HCT116 (cell line): ENCODE data around the gene OSBPL8. TPM values are rescaled to one million over a fixed set of nuclear protein-coding genes. Genes with fewer than 3 reads are reported as not detected.

Experiments
- ATAC-seq: fragments of 200-7000 bp; cut with Tn5 transposase; 2 replicates; pipeline ENCODE4 v1.9.1; 2020; ENCODE audit warnings: mild to moderate bottlenecking, moderate library complexity
- BruUV-seq: library from RNA; stranded (reverse); fragments of 400-500 nt; replicated peaks from 2 replicates; lab custom pipeline; 2021; lab: Mats Ljungman, UMichigan
- CTCF ChIA-PET: fragments of 300-600 bp; sonication (Branson Sonifier 250); formaldehyde crosslinking; loops from one replicate; lab custom pipeline; 2021; ENCODE audit warnings: antibody characterized with exemption; lab: Charles Lee
- POLR2A ChIA-PET: fragments of 300-600, 350-600 bp; sonication (Branson Sonifier 250); formaldehyde crosslinking; loops from one replicate; lab custom pipeline; 2021; ENCODE audit warnings: antibody characterized with exemption; lab: Charles Lee
- RAD21 ChIA-PET, 2 experiments: fragments of 300-600 bp; sonication (Branson Sonifier 250); formaldehyde crosslinking; loops; one replicate each; lab custom pipeline; 2023; ENCODE audit warnings: low total read pairs in 2 of 2; ENCODE audit not compliant: uncharacterized antibody in 2 of 2, unreplicated experiment in 2 of 2, low non-redundant PET in 1 of 2; lab: Charles Lee
- DNase-seq: peaks from one replicate; pipeline ENCODE4 v3.0.0-alpha.2; 2010; ENCODE audit warnings: low read depth, low spot score
- H2AFZ ChIP-seq: fragments of 200-600 bp; shearing (Covaris generic), sonication (generic); 2 replicates; pipeline ENCODE4 v1.6.1; 2017; ENCODE audit warnings: low read depth, mixed run types, mixed read lengths, antibody characterized with exemption, low read length; ENCODE audit not compliant: poor library complexity, severe bottlenecking
- H3K27ac ChIP-seq: 2 replicates; pipeline ENCODE4 v1.5.1; 2012; ENCODE audit warnings: low read depth, low read length
- H3K27me3 ChIP-seq: fragments of 200-600 bp; sonication (generic); 2 replicates; pipeline ENCODE4 v1.6.1; 2016; ENCODE audit warnings: mixed run types, low read length, mixed read lengths; ENCODE audit not compliant: insufficient read depth
- H3K36me3 ChIP-seq, 2 experiments: fragments of 200-500 bp in 1 of 2; fragments of 200-600 bp in 1 of 2; sonication (Bioruptor generic) in 1 of 2; sonication (generic) in 1 of 2; 2 replicates each; pipeline versions ENCODE4 v1.5.1 to v1.6.1; 2014 to 2016; ENCODE audit warnings: low read length in 2 of 2, inconsistent platforms in 1 of 2, mixed read lengths in 1 of 2, mixed run types in 1 of 2; ENCODE audit not compliant: insufficient read depth in 2 of 2, control insufficient read depth in 1 of 2
- H3K4me1 ChIP-seq, 2 experiments: fragments of 200-600 bp in 1 of 2; sonication (generic) in 1 of 2; 2 replicates each; pipeline versions ENCODE4 v1.5.1 to v1.6.1; 2012 to 2017; ENCODE audit warnings: low read length in 2 of 2, inconsistent platforms in 1 of 2, mild to moderate bottlenecking in 1 of 2, mixed read lengths in 1 of 2, mixed run types in 1 of 2, moderate library complexity in 1 of 2; ENCODE audit not compliant: insufficient read depth in 2 of 2, control insufficient read depth in 1 of 2
- H3K4me2 ChIP-seq: fragments of 200-600 bp; sonication (generic); 2 replicates; pipeline ENCODE4 v1.6.1; 2017; ENCODE audit warnings: mixed run types, low read length, mixed read lengths
- H3K4me3 ChIP-seq, 2 experiments: fragments of 200-600 bp in 1 of 2; sonication (generic) in 1 of 2; replicated peaks in 1 of 2; 2 replicates each; pipeline ENCODE4 v1.5.1; 2011 to 2016; ENCODE audit warnings: low read length in 2 of 2, control low read depth in 1 of 2, low read depth in 1 of 2, mild to moderate bottlenecking in 1 of 2, mixed read lengths in 1 of 2, mixed run types in 1 of 2
- H3K79me2 ChIP-seq: fragments of 200-600 bp; sonication (generic); 2 replicates; pipeline ENCODE4 v1.6.1; 2017; ENCODE audit warnings: mild to moderate bottlenecking, mixed run types, low read length, moderate library complexity, mixed read lengths; ENCODE audit not compliant: insufficient read depth
- H3K9ac ChIP-seq: fragments of 200-600 bp; sonication (generic); 2 replicates; pipeline ENCODE4 v1.6.1; 2016; ENCODE audit warnings: low read length, mixed read lengths
- H3K9me2 ChIP-seq: fragments of 200-600 bp; sonication (generic), shearing (Covaris generic); 2 replicates; pipeline ENCODE4 v1.6.1; 2017; ENCODE audit warnings: mixed run types, mild to moderate bottlenecking, moderate library complexity; ENCODE audit not compliant: insufficient read depth
- H3K9me3 ChIP-seq, 2 experiments: fragments of 200-500 bp in 1 of 2; fragments of 200-600 bp in 1 of 2; sonication (Bioruptor generic) in 1 of 2; sonication (generic) in 1 of 2; 2 replicates each; pipeline ENCODE4 v1.6.1; 2014 to 2017; ENCODE audit warnings: low read length in 2 of 2, mixed read lengths in 2 of 2, inconsistent platforms in 1 of 2, low read depth in 1 of 2, mild to moderate bottlenecking in 1 of 2, mixed run types in 1 of 2, moderate library complexity in 1 of 2; ENCODE audit not compliant: control insufficient read depth in 1 of 2, insufficient read depth in 1 of 2
- H4K20me1 ChIP-seq: fragments of 200-600 bp; sonication (generic), shearing (Covaris generic); 2 replicates; pipeline ENCODE4 v1.6.1; 2017; ENCODE audit warnings: mixed run types, mild to moderate bottlenecking, moderate library complexity; ENCODE audit not compliant: insufficient read depth
- CBX3 ChIP-seq: IDR thresholded peaks from 2 replicates; pipeline ENCODE4 v1.6.1; 2012; ENCODE audit warnings: low read depth
- CEBPB ChIP-seq: IDR thresholded peaks from 2 replicates; pipeline ENCODE4 v1.6.1; 2012; ENCODE audit warnings: low read depth
- EZH2 ChIP-seq: fragments of 200-600 bp; sonication (generic); IDR thresholded peaks from 2 replicates; pipeline ENCODE4 v1.6.1; 2017; ENCODE audit warnings: antibody characterized with exemption, mixed run types
- EZH2phosphoT487 ChIP-seq: fragments of 200-600 bp; IDR thresholded peaks from 2 replicates; pipeline ENCODE4 v1.6.1; 2018; ENCODE audit warnings: antibody characterized with exemption, borderline replicate concordance
- FOSL1 ChIP-seq: IDR thresholded peaks from 2 replicates; pipeline ENCODE4 v1.6.1; 2012; ENCODE audit warnings: low read depth
- POLR2A ChIP-seq: IDR thresholded peaks from 2 replicates; pipeline ENCODE4 v1.7.0; 2011; ENCODE audit warnings: borderline replicate concordance; ENCODE audit not compliant: insufficient read depth, insufficient read length; ENCODE audit errors: extremely low read depth
- POLR2AphosphoS5 ChIP-seq: IDR thresholded peaks from 2 replicates; pipeline ENCODE4 v1.6.1; 2011; ENCODE audit warnings: mild to moderate bottlenecking, low read depth, low read length, moderate library complexity
- RAD21 ChIP-seq: IDR thresholded peaks from 2 replicates; pipeline ENCODE4 v1.6.1; 2012; ENCODE audit warnings: low read depth, mild to moderate bottlenecking
- SIN3A ChIP-seq: IDR thresholded peaks from 2 replicates; pipeline ENCODE4 v1.6.1; 2012; ENCODE audit warnings: low read depth
- SRF ChIP-seq: IDR thresholded peaks from 2 replicates; pipeline ENCODE4 v1.6.1; 2012; ENCODE audit warnings: low read depth
- TCF7L2 ChIP-seq: IDR thresholded peaks from 2 replicates; pipeline ENCODE4 v1.7.0; 2011; ENCODE audit warnings: borderline replicate concordance, inconsistent platforms; ENCODE audit not compliant: insufficient read depth, insufficient read length; ENCODE audit errors: extremely low read depth
- YY1 ChIP-seq: IDR thresholded peaks from 2 replicates; pipeline ENCODE4 v1.6.1; 2011; ENCODE audit warnings: low read length, low read depth, moderate library complexity, mild to moderate bottlenecking; ENCODE audit not compliant: insufficient replicate concordance; ENCODE audit errors: extremely low read depth
- ZNF274 ChIP-seq: fragments of 200-500 bp; sonication (Bioruptor generic); IDR thresholded peaks from 2 replicates; pipeline ENCODE4 v1.6.1; 2014; ENCODE audit warnings: mild to moderate bottlenecking, low read depth, low read length, inconsistent platforms
- intact Hi-C: fragments of 100-400 bp; cut with micrococcal nuclease; formaldehyde crosslinking; loops from 2 replicates; pipeline ENCODE4 v1.10.0; 2022
- total RNA-seq: library from RNA; stranded (reverse); gene quantifications from one replicate; pipeline ENCODE4 v1.2.1, GENCODE V29; 2021; ENCODE audit not compliant: unreplicated experiment
- TF ChIP-seq, protein P1 (sequence below), 3 experiments: fragments of 200-600 bp in 1 of 3; sonication (generic) in 1 of 3; IDR thresholded peaks in 2 of 3; conservative IDR thresholded peaks in 1 of 3; 2 replicates each; pipeline ENCODE4 v1.5.1; 2012 to 2017; ENCODE audit warnings: low read depth in 2 of 3, low read length in 2 of 3, antibody characterized with exemption in 1 of 3, borderline replicate concordance in 1 of 3, control low read depth in 1 of 3, mild to moderate bottlenecking in 1 of 3, mixed read lengths in 1 of 3, mixed run types in 1 of 3, moderate library complexity in 1 of 3; ENCODE audit not compliant: insufficient read depth in 1 of 3
- TF ChIP-seq, protein P2 (sequence below): IDR thresholded peaks from 2 replicates; pipeline ENCODE4 v1.6.1; 2012
- TF ChIP-seq, protein P3 (sequence below): IDR thresholded peaks from 2 replicates; pipeline ENCODE4 v1.6.1; 2012
- TF ChIP-seq, protein P4 (sequence below): IDR thresholded peaks from 2 replicates; pipeline ENCODE4 v1.6.1; 2012; ENCODE audit warnings: low read depth
- TF ChIP-seq, protein P5 (sequence below): IDR thresholded peaks from 2 replicates; pipeline ENCODE4 v1.6.1; 2011; ENCODE audit warnings: mild to moderate bottlenecking, low read length, moderate library complexity; ENCODE audit not compliant: insufficient replicate concordance; ENCODE audit errors: extremely low read depth

The OSBPL8 gene
- total RNA-seq, 1 experiment from 2014 or later: 115 TPM

DNA sequence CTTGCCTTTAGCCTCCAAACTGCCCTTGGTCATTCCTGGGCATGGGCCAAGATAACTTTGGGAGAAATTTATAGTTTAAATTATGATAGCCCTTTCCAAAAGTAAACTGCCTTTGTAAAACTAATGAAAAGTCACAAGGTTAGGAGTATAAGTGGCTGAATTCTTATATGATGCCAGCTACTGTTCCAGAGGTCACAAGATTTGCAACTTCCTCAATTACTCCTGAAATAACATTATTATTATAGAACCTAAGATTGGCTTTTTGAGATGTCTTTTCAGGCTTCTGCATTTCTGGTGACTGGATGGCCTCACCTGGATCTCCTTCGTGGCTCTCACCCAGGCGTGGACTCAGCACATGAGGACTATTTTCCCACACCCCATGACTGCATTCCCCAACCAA lies 55.0 kb downstream of the OSBPL8 start:
- H2AFZ ChIP-seq: no peak overlapping the region
- no peaks in the 10 kb centered on the region for H3K9me3 ChIP-seq
- no peaks in the 10 kb centered on the region for H3K4me1 ChIP-seq
- ChIA-PET RAD21 (no interaction called here), POLR2A (no interaction called here), CTCF (no interaction called here)
- no peaks in the 10 kb centered on the region for H3K36me3 ChIP-seq
- intact Hi-C loops: no loop called here
- H3K9ac ChIP-seq: no peak overlapping the region
- no peaks in the 10 kb centered on the region for H4K20me1 ChIP-seq
- peaks cover 35% of the 10 kb centered on the region for H3K79me2 ChIP-seq
- H3K9me2 ChIP-seq: no peaks in the 10 kb centered on the region
- ATAC-seq (no peak), DNase-seq (no peak)
- H3K4me2 ChIP-seq: no peak overlapping the region
- no TSS peak for BruUV-seq
- TF ChIP-seq EZH2 (no peak), CEBPB (no peak), SRF (no peak), ZNF274 (no peak), TCF7L2 (no peak), EZH2phosphoT487 (no peak), CBX3 (no peak), RAD21 (no peak), POLR2AphosphoS5 (no peak), SIN3A (no peak), YY1 (no peak), POLR2A (no peak), FOSL1 (no peak)
- TF ChIP-seq, protein P1, sequence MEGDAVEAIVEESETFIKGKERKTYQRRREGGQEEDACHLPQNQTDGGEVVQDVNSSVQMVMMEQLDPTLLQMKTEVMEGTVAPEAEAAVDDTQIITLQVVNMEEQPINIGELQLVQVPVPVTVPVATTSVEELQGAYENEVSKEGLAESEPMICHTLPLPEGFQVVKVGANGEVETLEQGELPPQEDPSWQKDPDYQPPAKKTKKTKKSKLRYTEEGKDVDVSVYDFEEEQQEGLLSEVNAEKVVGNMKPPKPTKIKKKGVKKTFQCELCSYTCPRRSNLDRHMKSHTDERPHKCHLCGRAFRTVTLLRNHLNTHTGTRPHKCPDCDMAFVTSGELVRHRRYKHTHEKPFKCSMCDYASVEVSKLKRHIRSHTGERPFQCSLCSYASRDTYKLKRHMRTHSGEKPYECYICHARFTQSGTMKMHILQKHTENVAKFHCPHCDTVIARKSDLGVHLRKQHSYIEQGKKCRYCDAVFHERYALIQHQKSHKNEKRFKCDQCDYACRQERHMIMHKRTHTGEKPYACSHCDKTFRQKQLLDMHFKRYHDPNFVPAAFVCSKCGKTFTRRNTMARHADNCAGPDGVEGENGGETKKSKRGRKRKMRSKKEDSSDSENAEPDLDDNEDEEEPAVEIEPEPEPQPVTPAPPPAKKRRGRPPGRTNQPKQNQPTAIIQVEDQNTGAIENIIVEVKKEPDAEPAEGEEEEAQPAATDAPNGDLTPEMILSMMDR (IDR thresholded peaks at IDR 0.05 in 2 of 3, conservative IDR thresholded peaks at IDR 0.05 in 1 of 3; ENCODE audit: borderline replicate concordance in 1 of 3, insufficient read depth in 1 of 3, low read depth in 2 of 3, low read length in 2 of 3): no peak
- TF ChIP-seq, protein P2, sequence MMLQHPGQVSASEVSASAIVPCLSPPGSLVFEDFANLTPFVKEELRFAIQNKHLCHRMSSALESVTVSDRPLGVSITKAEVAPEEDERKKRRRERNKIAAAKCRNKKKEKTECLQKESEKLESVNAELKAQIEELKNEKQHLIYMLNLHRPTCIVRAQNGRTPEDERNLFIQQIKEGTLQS: no peak
- TF ChIP-seq, protein P3, sequence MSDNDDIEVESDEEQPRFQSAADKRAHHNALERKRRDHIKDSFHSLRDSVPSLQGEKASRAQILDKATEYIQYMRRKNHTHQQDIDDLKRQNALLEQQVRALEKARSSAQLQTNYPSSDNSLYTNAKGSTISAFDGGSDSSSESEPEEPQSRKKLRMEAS: no peak
- TF ChIP-seq, protein P4, sequence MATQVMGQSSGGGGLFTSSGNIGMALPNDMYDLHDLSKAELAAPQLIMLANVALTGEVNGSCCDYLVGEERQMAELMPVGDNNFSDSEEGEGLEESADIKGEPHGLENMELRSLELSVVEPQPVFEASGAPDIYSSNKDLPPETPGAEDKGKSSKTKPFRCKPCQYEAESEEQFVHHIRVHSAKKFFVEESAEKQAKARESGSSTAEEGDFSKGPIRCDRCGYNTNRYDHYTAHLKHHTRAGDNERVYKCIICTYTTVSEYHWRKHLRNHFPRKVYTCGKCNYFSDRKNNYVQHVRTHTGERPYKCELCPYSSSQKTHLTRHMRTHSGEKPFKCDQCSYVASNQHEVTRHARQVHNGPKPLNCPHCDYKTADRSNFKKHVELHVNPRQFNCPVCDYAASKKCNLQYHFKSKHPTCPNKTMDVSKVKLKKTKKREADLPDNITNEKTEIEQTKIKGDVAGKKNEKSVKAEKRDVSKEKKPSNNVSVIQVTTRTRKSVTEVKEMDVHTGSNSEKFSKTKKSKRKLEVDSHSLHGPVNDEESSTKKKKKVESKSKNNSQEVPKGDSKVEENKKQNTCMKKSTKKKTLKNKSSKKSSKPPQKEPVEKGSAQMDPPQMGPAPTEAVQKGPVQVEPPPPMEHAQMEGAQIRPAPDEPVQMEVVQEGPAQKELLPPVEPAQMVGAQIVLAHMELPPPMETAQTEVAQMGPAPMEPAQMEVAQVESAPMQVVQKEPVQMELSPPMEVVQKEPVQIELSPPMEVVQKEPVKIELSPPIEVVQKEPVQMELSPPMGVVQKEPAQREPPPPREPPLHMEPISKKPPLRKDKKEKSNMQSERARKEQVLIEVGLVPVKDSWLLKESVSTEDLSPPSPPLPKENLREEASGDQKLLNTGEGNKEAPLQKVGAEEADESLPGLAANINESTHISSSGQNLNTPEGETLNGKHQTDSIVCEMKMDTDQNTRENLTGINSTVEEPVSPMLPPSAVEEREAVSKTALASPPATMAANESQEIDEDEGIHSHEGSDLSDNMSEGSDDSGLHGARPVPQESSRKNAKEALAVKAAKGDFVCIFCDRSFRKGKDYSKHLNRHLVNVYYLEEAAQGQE: no peak
- TF ChIP-seq, protein P5, sequence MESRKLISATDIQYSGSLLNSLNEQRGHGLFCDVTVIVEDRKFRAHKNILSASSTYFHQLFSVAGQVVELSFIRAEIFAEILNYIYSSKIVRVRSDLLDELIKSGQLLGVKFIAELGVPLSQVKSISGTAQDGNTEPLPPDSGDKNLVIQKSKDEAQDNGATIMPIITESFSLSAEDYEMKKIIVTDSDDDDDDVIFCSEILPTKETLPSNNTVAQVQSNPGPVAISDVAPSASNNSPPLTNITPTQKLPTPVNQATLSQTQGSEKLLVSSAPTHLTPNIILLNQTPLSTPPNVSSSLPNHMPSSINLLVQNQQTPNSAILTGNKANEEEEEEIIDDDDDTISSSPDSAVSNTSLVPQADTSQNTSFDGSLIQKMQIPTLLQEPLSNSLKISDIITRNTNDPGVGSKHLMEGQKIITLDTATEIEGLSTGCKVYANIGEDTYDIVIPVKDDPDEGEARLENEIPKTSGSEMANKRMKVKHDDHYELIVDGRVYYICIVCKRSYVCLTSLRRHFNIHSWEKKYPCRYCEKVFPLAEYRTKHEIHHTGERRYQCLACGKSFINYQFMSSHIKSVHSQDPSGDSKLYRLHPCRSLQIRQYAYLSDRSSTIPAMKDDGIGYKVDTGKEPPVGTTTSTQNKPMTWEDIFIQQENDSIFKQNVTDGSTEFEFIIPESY: no peak
- no peak overlapping the region for H3K27ac ChIP-seq
- no peaks in the 10 kb centered on the region for H3K27me3 ChIP-seq
- no peak overlapping the region for H3K4me3 ChIP-seq
